ENCODE measurements around the gene COL6A2. TPM values are rescaled to one million over a fixed set of nuclear protein-coding genes. Genes with fewer than 3 reads are reported as not detected.

The COL6A2 gene
- polyA plus RNA-seq, 2 of the 4 experiments (the other 2 are of a cell fraction) = 2.3 to 13.1 TPM

GRCh38 chr21:46069166-46069565 lies 28.7 kb upstream of the COL6A2 start:
- H3K4me2 ChIP-seq = no peak overlapping the region
- H3K4me3 ChIP-seq = no peak overlapping the region
- FAIRE-seq = no peak
- no CpG with 5 or more reads among the region's 13 CpGs for WGBS (ENCODE audit: missing lambda C conversion rate)
- no peak for DNase-seq (ENCODE audit: low read depth in 1 of 2, low spot score in 1 of 2)
- H3K4me1 ChIP-seq = no peaks in the 10 kb centered on the region
- CTCF ChIA-PET = no interaction called here
- TF ChIP-seq HMGXB4 (CRISPR knock-in tag; IDR thresholded peaks at IDR 0.05; ENCODE audit: borderline replicate concordance) (no peak), E2F6 (IDR thresholded peaks at IDR 0.05; ENCODE audit: borderline replicate concordance, low read depth) (no peak), ZC3H11A (IDR thresholded peaks at IDR 0.05) (no peak), RNF2 (IDR thresholded peaks at IDR 0.05; ENCODE audit: borderline replicate concordance, low read depth) (no peak), FOSB (CRISPR knock-in tag; IDR thresholded peaks at IDR 0.05) (no peak), EHMT2 (IDR thresholded peaks at IDR 0.05; ENCODE audit: low read depth) (no peak), JUN (IDR thresholded peaks at IDR 0.05) (no peak), EP300 (IDR thresholded peaks at IDR 0.05) (no peak), PHF8 (IDR thresholded peaks at IDR 0.05; ENCODE audit: borderline replicate concordance, low read depth) (no peak), KDM5A (IDR thresholded peaks at IDR 0.05) (no peak), CHD4 (IDR thresholded peaks at IDR 0.05; ENCODE audit: borderline replicate concordance) (no peak), RCOR1 (IDR thresholded peaks at IDR 0.05; ENCODE audit: low read depth, low read length) (no peak), HDAC2 (IDR thresholded peaks at IDR 0.05) (no peak)
- TF ChIP-seq, protein P1, sequence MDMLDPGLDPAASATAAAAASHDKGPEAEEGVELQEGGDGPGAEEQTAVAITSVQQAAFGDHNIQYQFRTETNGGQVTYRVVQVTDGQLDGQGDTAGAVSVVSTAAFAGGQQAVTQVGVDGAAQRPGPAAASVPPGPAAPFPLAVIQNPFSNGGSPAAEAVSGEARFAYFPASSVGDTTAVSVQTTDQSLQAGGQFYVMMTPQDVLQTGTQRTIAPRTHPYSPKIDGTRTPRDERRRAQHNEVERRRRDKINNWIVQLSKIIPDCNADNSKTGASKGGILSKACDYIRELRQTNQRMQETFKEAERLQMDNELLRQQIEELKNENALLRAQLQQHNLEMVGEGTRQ (IDR thresholded peaks at IDR 0.05) = no peak
- TF ChIP-seq, protein P2, sequence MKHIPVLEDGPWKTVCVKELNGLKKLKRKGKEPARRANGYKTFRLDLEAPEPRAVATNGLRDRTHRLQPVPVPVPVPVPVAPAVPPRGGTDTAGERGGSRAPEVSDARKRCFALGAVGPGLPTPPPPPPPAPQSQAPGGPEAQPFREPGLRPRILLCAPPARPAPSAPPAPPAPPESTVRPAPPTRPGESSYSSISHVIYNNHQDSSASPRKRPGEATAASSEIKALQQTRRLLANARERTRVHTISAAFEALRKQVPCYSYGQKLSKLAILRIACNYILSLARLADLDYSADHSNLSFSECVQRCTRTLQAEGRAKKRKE (CRISPR knock-in tag; IDR thresholded peaks at IDR 0.05; ENCODE audit: low read depth) = no peak
- TF ChIP-seq, protein P3, sequence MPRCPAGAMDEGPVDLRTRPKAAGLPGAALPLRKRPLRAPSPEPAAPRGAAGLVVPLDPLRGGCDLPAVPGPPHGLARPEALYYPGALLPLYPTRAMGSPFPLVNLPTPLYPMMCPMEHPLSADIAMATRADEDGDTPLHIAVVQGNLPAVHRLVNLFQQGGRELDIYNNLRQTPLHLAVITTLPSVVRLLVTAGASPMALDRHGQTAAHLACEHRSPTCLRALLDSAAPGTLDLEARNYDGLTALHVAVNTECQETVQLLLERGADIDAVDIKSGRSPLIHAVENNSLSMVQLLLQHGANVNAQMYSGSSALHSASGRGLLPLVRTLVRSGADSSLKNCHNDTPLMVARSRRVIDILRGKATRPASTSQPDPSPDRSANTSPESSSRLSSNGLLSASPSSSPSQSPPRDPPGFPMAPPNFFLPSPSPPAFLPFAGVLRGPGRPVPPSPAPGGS (IDR thresholded peaks at IDR 0.05) = no peak
- H3K27ac ChIP-seq = no peak overlapping the region
- POLR2A ChIA-PET = no interaction called here
- no peak for ATAC-seq
- no peaks in the 10 kb centered on the region for H3K9me3 ChIP-seq

DNA sequence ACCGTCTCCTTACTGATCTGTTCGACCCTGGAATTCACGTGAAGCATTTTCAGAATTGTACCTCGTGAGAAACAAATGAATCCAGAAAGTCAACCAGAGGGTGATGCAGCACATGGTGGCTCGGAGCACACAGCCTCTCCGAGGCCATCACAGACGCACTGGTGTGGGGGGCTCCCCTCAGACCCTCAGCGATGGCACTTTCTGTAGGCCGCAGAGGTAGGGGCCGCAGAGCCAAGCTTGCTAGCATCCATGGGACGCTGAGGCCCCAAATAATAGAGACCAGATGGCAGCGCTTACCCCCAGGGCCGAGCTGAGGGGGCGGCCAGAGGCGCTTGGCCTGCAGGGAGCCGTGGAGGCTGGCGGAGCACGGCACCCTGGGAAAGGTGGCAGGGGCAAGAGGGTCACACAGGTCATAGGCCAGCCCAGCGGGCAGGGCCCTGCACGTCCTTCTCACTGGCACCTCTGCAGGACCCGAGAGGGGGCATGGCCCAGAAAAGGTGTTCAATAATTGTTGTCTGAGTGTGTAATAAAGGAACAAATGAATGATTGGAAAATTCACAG lies 28.1 kb upstream of the COL6A2 start:
- Histone ChIP-seq H3K4me1 (no peaks in the 10 kb centered on the region), H3K9me3 (no peaks in the 10 kb centered on the region), H3K4me3 (no peak overlapping the region), H3K4me2 (no peak overlapping the region), H3K27ac (no peak overlapping the region)
- no peak for TF ChIP-seq NPAS2 (CRISPR knock-in tag; IDR thresholded peaks at IDR 0.05; ENCODE audit: borderline replicate concordance)
- no peak for TF ChIP-seq POLR2AphosphoS2 (conservative IDR thresholded peaks at IDR 0.05; ENCODE audit: low read length)
- no peak for TF ChIP-seq CEBPB (IDR thresholded peaks at IDR 0.05)
- TF ChIP-seq ESRRA (IDR thresholded peaks at IDR 0.05; ENCODE audit: borderline replicate concordance, low read length) = no peak
- TF ChIP-seq KDM5A (IDR thresholded peaks at IDR 0.05) = no peak
- TF ChIP-seq HMGXB4 (CRISPR knock-in tag; IDR thresholded peaks at IDR 0.05; ENCODE audit: borderline replicate concordance) = no peak
- no peak for TF ChIP-seq EHMT2 (IDR thresholded peaks at IDR 0.05; ENCODE audit: low read depth)
- TF ChIP-seq, protein P4, sequence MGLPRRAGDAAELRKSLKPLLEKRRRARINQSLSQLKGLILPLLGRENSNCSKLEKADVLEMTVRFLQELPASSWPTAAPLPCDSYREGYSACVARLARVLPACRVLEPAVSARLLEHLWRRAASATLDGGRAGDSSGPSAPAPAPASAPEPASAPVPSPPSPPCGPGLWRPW (IDR thresholded peaks at IDR 0.05) = no peak
- no peak for TF ChIP-seq GATA3 (IDR thresholded peaks at IDR 0.05; ENCODE audit: borderline replicate concordance)
- TF ChIP-seq HEYL (CRISPR knock-in tag; IDR thresholded peaks at IDR 0.05) = no peak
- no peak for TF ChIP-seq HOXB5 (CRISPR knock-in tag; IDR thresholded peaks at IDR 0.05)
- DNase-seq (ENCODE audit: low read depth in 1 of 2, low spot score in 1 of 2) (no peak), ATAC-seq (no peak), FAIRE-seq (no peak)
- WGBS (ENCODE audit: missing lambda C conversion rate) = 75% methylated on average over 13 of the region's 21 CpGs
- CTCF ChIA-PET = no interaction called here
- POLR2A ChIA-PET = no interaction called here

Measured in A549 (cell line).